H1 (cell line): ENCODE results near the gene HAS3.

Experiments used
- RAD21 ChIP-seq, 2 experiments: IDR thresholded peaks in 1 of 2; conservative IDR thresholded peaks in 1 of 2; 2 replicates each; pipeline ENCODE4 v1.6.1; 2011; ENCODE audit warnings: low read depth in 2 of 2, low read length in 2 of 2, improper control_type of control experiment in 1 of 2, inconsistent platforms in 1 of 2, mild to moderate bottlenecking in 1 of 2, moderate library complexity in 1 of 2
- ZNF274 ChIP-seq: IDR thresholded peaks from 2 replicates; pipeline ENCODE4 v1.7.0; 2012; ENCODE audit warnings: low read length, borderline replicate concordance; ENCODE audit errors: extremely low read depth

- TF ChIP-seq ZNF274 = no peak
- TF ChIP-seq RAD21 (IDR thresholded peaks at IDR 0.05 in 1 of 2, conservative IDR thresholded peaks at IDR 0.05 in 1 of 2; ENCODE audit: low read depth in 2 of 2, low read length in 2 of 2) = no peak
Measured at GRCh38 chr16:69055980-69056379, 49.5 kb upstream of the HAS3 start.
